ENCODE results near the gene CD99L2. TPM values are rescaled to one million over a fixed set of nuclear protein-coding genes. Genes with fewer than 3 reads are reported as not detected.

Gene CD99L2
- total and polyA plus RNA-seq, 4 donors: 9.7 to 39.8 (median 23.8) TPM

- no peak for DNase-seq (ENCODE audit: low spot score)
- no peak overlapping the region for H3K27ac ChIP-seq (ENCODE audit: low read depth in 1 of 2, low read length in 2 of 2)
- H3K4me3 ChIP-seq (ENCODE audit: low read depth in 1 of 3, low read length in 3 of 3): no peak overlapping the region
- 100% methylated on average over 1 of the region's 1 CpG for WGBS
- peaks cover 0 to 2% (median 0%) of the 10 kb centered on the region in 4 donors for H3K4me1 ChIP-seq (ENCODE audit: control insufficient read depth in 4 of 4, insufficient read depth in 4 of 4, low read length in 3 of 4)
- H3K36me3 ChIP-seq (ENCODE audit: control insufficient read depth in 4 of 4, insufficient read depth in 3 of 4, low read depth in 1 of 4, low read length in 3 of 4): no peaks in the 10 kb centered on the region
- TF ChIP-seq RXRA (IDR thresholded peaks at IDR 0.05): no peak
- no peak for TF ChIP-seq YY1 (IDR thresholded peaks at IDR 0.05)
- TF ChIP-seq, protein P1, sequence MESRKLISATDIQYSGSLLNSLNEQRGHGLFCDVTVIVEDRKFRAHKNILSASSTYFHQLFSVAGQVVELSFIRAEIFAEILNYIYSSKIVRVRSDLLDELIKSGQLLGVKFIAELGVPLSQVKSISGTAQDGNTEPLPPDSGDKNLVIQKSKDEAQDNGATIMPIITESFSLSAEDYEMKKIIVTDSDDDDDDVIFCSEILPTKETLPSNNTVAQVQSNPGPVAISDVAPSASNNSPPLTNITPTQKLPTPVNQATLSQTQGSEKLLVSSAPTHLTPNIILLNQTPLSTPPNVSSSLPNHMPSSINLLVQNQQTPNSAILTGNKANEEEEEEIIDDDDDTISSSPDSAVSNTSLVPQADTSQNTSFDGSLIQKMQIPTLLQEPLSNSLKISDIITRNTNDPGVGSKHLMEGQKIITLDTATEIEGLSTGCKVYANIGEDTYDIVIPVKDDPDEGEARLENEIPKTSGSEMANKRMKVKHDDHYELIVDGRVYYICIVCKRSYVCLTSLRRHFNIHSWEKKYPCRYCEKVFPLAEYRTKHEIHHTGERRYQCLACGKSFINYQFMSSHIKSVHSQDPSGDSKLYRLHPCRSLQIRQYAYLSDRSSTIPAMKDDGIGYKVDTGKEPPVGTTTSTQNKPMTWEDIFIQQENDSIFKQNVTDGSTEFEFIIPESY (IDR thresholded peaks at IDR 0.05): no peak
- TF ChIP-seq FOXA1 (IDR thresholded peaks at IDR 0.05): no peak
- TF ChIP-seq HNF4A (conservative IDR thresholded peaks at IDR 0.05): no peak
- TF ChIP-seq RAD21 (IDR thresholded peaks at IDR 0.05): no peak
- no peaks in the 10 kb centered on the region for H3K27me3 ChIP-seq (ENCODE audit: control insufficient read depth in 4 of 4, insufficient read depth in 4 of 4, low read length in 3 of 4)
- no peak overlapping the region for H3K9ac ChIP-seq (ENCODE audit: low read depth in 1 of 2, low read length in 2 of 2)
- no peaks in the 10 kb centered on the region for H3K9me3 ChIP-seq (ENCODE audit: control insufficient read depth in 4 of 4, low read length in 3 of 4)
These were observed 24.9 kb downstream of the CD99L2 start for GRCh38 chrX:150873616-150874015.

- no peaks in the 10 kb centered on the region for H3K36me3 ChIP-seq (ENCODE audit: control insufficient read depth in 4 of 4, insufficient read depth in 3 of 4, low read depth in 1 of 4, low read length in 3 of 4)
- no peak overlapping the region for H3K27ac ChIP-seq (ENCODE audit: low read depth in 1 of 2, low read length in 2 of 2)
- H3K4me1 ChIP-seq (ENCODE audit: control insufficient read depth in 4 of 4, insufficient read depth in 4 of 4, low read length in 3 of 4): peaks cover 0 to 2% (median 0%) of the 10 kb centered on the region in 4 donors
- TF ChIP-seq ATF3 (IDR thresholded peaks at IDR 0.05) (no peak), YY1 (IDR thresholded peaks at IDR 0.05) (no peak), TAF1 (conservative IDR thresholded peaks at IDR 0.05) (no peak), FOXA2 (IDR thresholded peaks at IDR 0.05) (no peak), HNF4G (IDR thresholded peaks at IDR 0.05) (no peak), EGR1 (IDR thresholded peaks at IDR 0.05; ENCODE audit: low read depth in 2 of 2) (no peak), RAD21 (IDR thresholded peaks at IDR 0.05) (no peak), JUND (IDR thresholded peaks at IDR 0.05) (no peak), SP1 (IDR thresholded peaks at IDR 0.05) (no peak), RXRA (IDR thresholded peaks at IDR 0.05) (no peak), NR2F2 (IDR thresholded peaks at IDR 0.05) (no peak), GABPA (IDR thresholded peaks at IDR 0.05 in 1 of 2, conservative IDR thresholded peaks at IDR 0.05 in 1 of 2) (no peak), HNF4A (conservative IDR thresholded peaks at IDR 0.05) (no peak), FOXA1 (IDR thresholded peaks at IDR 0.05) (no peak), CTCF (IDR thresholded peaks at IDR 0.05; ENCODE audit: low read depth, low read length, missing input control) (no peak)
- TF ChIP-seq, protein P2, sequence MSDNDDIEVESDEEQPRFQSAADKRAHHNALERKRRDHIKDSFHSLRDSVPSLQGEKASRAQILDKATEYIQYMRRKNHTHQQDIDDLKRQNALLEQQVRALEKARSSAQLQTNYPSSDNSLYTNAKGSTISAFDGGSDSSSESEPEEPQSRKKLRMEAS (IDR thresholded peaks at IDR 0.05): no peak
- TF ChIP-seq, protein P3, sequence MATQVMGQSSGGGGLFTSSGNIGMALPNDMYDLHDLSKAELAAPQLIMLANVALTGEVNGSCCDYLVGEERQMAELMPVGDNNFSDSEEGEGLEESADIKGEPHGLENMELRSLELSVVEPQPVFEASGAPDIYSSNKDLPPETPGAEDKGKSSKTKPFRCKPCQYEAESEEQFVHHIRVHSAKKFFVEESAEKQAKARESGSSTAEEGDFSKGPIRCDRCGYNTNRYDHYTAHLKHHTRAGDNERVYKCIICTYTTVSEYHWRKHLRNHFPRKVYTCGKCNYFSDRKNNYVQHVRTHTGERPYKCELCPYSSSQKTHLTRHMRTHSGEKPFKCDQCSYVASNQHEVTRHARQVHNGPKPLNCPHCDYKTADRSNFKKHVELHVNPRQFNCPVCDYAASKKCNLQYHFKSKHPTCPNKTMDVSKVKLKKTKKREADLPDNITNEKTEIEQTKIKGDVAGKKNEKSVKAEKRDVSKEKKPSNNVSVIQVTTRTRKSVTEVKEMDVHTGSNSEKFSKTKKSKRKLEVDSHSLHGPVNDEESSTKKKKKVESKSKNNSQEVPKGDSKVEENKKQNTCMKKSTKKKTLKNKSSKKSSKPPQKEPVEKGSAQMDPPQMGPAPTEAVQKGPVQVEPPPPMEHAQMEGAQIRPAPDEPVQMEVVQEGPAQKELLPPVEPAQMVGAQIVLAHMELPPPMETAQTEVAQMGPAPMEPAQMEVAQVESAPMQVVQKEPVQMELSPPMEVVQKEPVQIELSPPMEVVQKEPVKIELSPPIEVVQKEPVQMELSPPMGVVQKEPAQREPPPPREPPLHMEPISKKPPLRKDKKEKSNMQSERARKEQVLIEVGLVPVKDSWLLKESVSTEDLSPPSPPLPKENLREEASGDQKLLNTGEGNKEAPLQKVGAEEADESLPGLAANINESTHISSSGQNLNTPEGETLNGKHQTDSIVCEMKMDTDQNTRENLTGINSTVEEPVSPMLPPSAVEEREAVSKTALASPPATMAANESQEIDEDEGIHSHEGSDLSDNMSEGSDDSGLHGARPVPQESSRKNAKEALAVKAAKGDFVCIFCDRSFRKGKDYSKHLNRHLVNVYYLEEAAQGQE (IDR thresholded peaks at IDR 0.05): no peak
- TF ChIP-seq, protein P1 (IDR thresholded peaks at IDR 0.05): no peak
- H3K27me3 ChIP-seq (ENCODE audit: control insufficient read depth in 4 of 4, insufficient read depth in 4 of 4, low read length in 3 of 4): no peaks in the 10 kb centered on the region
- H3K9ac ChIP-seq (ENCODE audit: low read depth in 1 of 2, low read length in 2 of 2): no peak overlapping the region
- 94% methylated on average over 8 of the region's 8 CpGs for WGBS
- H3K4me3 ChIP-seq (ENCODE audit: low read depth in 1 of 3, low read length in 3 of 3): no peak overlapping the region
- no peak for DNase-seq (ENCODE audit: low spot score)
- H3K9me3 ChIP-seq (ENCODE audit: control insufficient read depth in 4 of 4, low read length in 3 of 4): no peaks in the 10 kb centered on the region
These were observed 25.6 kb downstream of the CD99L2 start for GRCh38 chrX:150872773-150873336.
